NCI-H510A treated with DMSO at 0.1 percent for 48 hours (cell line): ENCODE measurements around the gene POLQ.
"Not testable (repeated sequence)": the region's sequence is repeated elsewhere in the genome, so short reads cannot be mapped to it uniquely, and the experiment has no call there.

Source experiments
- DNase-seq: peaks from one replicate; lab custom pipeline; 2025; lab: John Stamatoyannopoulos, UW

The POLQ gene

GRCh38 chr3:121545574-121546455 is at the start of gene POLQ:
Gene POLQ (minus strand): TSS chr3:121545988. CDS start chr3:121545877, 111 bp downstream.
- peak; percentile 50 for DNase-seq

- no peak for DNase-seq
These were observed 49.1 kb upstream of the POLQ start for GRCh38 chr3:121594850-121595249.

DNA sequence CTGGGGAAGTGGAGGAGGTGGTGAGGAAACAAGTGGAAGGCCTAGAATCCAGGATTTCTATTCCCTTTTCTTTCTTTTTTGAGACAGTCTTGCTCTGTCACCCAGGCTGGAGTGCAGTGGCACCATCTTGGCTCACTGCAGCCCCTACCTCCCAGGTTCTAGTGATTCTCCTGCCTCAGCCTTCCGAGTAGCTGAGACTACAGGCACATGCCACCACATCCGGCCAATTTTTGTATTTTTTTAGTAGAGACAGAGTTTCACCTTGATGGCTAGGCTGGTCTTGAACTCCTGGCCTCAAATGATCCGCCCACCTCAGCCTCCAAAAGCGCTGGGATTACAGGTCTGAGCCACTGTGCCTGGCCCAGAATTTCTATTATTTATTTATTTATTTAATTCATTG is 48.0 kb upstream of the POLQ start:
- not testable (repeated sequence) for DNase-seq

DNA sequence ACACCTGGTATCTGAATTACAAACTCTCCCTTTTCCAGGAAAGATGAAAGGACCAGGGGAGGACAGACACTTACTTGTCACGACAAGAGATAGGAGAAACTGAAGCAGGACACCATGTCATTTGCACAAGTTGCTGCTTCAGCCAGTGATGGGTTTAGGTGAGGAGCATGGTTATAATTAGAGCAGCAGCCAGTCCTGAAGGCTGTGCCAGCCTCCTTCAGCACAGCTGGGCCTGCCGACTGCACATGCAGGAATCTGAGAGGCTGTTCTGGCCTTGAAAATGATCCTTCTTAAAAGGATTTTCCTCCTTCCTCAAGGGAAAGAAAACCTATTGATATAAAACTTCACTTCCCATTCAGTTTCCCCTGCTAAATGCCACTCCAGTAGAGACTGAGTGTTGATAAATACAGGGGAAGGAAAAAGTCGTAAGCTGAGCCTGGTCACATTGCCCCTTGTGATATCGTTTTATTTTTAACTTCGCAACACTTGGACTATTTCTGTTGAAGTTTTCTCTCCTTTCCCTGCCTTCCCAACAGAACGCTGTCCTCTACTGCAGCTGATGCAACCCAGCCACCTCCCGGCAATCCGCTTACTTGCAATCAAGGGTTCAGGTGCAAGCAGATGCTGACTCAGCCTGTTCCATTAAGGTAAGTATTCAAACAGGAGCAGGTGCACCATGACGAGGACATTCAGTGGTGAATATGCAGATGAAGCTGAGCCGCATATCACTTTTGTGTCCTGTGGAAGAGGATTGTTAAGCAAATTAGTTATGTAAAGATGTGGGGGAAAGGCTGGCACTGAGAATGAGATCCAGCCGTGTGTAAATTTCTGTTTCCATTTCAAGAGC is 47.3 kb upstream of the POLQ start, which contains the start of gene FBXO40:
TSS of gene FBXO40 (plus strand) at position 524 of the 847 bp plus-strand sequence. CDS start 27,197 bp downstream, outside the sequence.
- peak; percentile 79 for DNase-seq

- no peak for DNase-seq
These were observed 38.6 kb upstream of the POLQ start for GRCh38 chr3:121584418-121584817.

- DNase-seq: no peak
These were observed 35.9 kb upstream of the POLQ start for GRCh38 chr3:121581691-121582090.

GRCh38 chr3:121574449-121574848 is 28.7 kb upstream of the POLQ start:
- DNase-seq: peak; percentile 54

DNA sequence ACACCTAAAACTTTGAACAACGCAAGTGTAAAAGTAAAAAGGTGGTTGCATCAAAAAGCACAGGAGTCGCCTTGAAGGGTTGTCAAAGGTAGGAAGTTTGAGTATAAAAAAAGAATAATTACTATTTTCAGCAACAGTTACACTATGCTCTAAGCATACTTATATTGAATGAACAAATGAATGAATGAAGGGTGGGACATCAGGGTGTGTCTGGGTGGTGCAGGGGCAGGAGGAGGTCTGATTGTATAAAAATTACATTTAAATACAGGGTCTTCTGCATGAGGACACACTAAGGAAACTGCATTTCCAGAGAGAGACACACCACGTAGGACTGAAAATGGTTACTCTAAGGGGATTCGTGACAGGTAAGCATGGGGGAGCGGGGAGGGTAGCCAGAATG is 21.9 kb upstream of the POLQ start, which contains the start of gene ARGFX:
TSS of gene ARGFX (plus strand) at position 301 of the 400 bp plus-strand sequence. CDS start 2,765 bp downstream, outside the sequence.
- DNase-seq: no peak

DNA sequence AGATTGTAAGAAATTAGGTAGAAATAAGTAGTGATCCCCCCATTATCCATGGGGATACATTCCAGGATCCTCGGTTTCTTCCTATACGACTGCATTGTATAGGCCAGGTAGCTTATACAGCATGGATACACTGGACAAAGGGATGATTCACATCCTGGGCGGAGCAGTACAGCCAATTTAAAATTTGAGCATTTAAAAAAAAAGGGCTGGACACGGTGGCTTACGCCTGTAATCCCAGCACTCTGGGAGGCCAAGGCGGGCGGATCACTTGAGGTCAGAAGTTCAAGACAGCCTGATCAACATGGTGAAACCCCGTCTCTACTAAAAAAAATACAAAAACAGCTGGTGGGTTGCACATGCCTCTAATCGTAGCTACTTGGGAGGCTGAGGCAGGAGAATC is 21.0 kb upstream of the POLQ start:
- no peak for DNase-seq

GRCh38 chr3:121562148-121562547 is 16.4 kb upstream of the POLQ start:
- no peak for DNase-seq

DNA sequence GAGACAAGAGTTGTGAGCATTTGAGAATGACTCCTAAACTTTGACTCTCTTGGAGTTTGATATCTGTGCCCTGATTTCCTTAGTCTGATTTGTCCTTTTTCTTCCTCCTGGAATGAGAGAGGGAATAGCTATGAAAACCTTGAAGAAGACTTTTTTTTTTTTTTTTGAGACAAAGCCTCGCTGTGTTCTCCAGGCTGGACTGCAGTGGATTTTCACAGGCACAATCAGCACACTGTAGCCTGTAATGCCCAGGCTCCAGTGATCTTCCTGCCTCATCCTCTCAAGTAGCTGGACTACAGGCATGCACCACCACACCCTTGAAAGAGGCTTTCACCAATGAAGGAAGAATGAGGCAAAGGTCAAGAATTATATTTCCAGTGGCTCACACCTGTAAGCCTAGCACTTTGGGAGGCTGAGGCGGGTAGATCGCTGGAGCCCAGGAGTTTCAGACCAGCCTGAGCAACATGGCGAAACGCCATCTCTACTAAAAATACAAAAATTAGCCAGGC is 11.7 kb upstream of the POLQ start:
- no peak for DNase-seq

DNA sequence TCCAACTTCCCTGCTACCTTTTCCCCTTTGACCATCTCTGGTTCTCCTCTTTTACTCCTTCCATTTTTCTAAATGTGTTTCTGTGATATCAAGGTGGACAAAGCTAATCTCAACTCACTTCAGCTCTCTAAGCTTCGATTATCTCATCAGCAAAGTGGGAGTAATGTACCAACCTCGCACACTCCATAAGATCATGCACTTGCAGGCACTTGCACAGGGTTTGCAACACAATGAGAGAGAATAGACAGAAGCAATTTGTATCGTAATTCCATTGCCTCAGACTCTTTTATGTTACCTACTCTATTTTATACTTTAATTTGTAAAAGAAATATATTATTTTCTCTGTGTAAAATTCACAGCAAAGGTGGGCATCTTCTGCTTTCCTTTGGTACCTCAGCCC is 7.0 kb upstream of the POLQ start:
- DNase-seq: no peak

GRCh38 chr3:121552379-121552778 is 6.6 kb upstream of the POLQ start:
- DNase-seq: no peak

- DNase-seq: no peak
These were observed 677 bp downstream of the POLQ start for GRCh38 chr3:121545049-121545573.

DNA sequence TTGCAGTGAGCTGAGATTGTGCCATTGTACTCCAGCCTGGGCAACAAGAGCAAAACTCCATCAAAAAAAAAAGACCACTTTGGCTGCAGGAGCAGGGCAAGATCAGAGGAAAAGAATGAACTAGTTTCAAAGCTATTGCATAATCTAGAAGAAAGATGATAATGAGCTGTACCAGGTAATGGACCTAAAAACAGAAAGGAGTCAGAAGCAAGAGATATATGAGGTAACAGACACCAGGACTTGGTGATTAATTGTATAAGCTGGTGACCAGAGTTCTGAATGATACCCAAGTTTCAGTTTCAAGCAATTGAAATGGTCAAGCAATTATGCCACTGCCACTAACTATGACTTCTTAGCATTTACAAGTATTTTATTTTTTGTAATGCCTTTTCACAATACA is 2.9 kb downstream of the POLQ start:
- DNase-seq: no peak

DNA sequence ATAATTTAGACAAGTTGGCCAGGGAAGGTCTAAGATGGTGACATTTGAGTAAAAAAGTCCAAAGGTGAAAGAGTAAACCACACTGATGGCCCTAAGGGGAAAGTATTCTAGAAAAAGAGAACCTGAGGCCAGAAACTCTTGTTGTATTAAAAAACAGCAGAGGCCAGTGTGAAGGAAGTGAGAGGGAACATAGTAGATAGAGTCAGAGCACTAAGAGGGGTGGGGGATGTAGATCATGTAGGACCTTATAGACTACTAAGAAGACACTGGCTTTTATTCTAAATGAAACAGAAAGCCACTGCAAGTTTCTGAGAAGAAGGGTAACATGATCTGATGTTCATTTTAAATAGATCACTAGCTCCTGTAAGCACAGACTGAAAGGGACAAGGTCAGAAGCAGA is 14.5 kb downstream of the POLQ start:
- no peak for DNase-seq

DNA sequence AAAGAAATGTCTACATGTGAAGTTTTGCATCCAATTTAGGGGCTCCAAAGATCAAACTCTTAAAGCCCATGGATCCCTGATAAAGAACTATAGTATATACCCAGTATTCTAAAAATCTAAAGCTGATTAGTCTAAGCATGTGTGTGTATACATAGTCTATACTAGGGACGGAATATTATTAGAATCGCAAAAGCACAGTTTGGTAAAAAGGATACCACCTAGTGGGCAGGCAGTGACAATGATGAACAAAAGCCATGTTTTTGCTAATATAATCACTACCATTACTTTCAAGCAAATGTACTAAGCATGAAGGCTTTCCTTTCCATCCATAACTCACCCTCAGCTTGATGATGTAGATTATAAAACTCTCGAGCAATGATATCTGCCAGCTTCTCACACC is 16.5 kb downstream of the POLQ start:
- DNase-seq: no peak

GRCh38 chr3:121520510-121520909 is 25.3 kb downstream of the POLQ start:
- no peak for DNase-seq

DNA sequence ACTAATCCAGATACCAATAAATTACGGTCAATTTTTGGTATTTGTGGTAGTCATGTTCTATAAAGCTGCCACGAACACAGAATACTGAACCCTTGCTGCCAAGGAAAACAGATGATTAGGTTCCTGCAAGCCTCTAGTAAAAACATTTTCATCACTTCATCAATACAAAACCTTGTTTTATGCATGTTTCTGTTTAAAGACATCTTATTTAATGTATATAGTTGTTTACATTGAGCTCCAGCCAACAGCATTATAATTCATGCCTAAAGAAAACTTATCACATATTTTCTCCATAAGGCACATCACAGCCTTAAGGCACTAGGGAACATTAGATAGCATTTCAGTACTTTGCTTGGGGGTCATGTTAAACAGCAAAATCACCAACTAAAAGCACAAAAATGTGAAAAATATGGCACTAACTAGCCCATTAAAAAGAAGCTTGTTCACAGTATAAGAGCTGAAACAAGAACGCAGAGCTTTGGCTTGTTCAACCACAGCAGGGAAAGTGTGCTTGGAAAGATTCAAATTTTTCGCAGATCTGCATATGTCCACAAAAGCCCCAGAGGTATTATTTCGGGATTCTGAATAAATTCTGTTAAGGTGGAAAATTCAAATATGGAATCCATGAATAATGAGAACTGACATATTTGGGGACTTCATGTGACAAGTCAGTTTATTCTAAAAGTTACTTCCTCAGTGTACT is 27.7 kb downstream of the POLQ start:
- DNase-seq: no peak

DNA sequence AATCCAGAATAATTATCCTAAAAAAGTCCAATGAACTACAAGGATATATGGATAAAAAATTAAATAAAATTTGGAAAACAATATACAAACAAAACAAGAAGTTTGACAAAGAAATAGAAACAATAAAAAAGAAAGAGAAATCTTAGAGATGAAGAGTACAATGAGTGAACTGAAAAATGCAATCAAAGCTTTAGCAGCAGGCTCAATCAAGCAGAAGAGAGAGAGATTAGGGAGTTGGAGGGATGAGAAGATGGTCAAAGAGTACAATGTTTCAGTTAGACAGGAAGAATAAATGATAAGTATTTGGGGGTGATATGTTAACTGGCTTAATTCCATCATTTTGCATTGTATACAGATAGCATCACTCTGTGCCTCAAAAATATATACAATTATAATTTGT is 29.9 kb downstream of the POLQ start:
- DNase-seq: no peak

DNA sequence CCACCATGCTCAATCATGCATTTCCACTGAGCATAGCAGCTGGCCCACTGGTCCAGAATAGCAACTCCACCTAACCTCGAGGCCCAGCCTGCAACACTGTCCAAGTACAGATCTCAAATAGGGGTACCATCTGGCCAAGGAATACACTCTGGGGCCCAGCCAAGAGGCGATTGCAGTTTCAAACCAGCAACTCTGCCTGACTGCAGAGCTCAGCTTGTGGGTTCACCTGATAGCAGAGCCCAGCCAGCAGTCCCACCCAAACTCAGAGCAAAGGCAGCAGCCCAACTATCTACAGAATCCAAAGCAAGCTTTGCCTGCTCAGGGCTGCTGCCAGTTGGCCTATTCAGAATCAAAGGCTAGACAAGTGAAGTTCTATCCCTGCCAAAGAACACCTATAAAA is 30.5 kb downstream of the POLQ start:
- DNase-seq: no peak

DNA sequence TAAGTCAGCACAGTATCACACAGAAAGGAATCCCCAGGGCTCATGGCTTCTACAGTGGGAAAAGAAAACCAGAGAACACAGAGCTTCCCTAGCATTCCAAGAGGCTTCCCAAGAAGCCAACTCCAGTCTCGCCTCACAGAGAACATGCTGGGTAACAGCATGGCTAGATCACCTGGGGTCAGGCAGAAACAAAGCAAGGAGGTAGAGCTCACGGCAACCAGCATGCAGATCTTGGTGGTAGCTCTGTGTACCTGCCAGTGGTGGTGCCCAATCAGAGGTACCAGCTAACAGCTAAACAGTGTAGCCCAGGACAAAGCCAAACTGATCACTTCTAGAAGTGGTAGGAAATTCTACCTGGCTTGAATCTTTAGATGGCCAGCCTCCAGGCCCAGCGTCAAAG is 31.3 kb downstream of the POLQ start:
- DNase-seq: no peak
